ENCODE data around the gene PI4KB. TPM values are rescaled to one million over a fixed set of nuclear protein-coding genes. Genes with fewer than 3 reads are reported as not detected.
"Not testable (repeated sequence)": the region's sequence is repeated elsewhere in the genome, so short reads cannot be mapped to it uniquely, and the experiment has no call there.

The PI4KB gene
- total RNA-seq, 1 experiment from 2014 or later = 45.1 TPM

GRCh38 chr1:151277249-151277648, 50.0 kb downstream of the PI4KB start:
- Histone ChIP-seq H4K20me1 (ENCODE audit: insufficient read depth) (no peaks in the 10 kb centered on the region), H3K4me1 (ENCODE audit: control insufficient read depth in 1 of 2, insufficient read depth in 2 of 2, low read length in 2 of 2) (peaks cover 5 to 19% of the 10 kb centered on the region in 2 experiments; a peak in 3 of 4 replicates), H3K79me2 (ENCODE audit: insufficient read depth, low read length) (no peaks in the 10 kb centered on the region), H3K27me3 (ENCODE audit: insufficient read depth, low read length) (no peaks in the 10 kb centered on the region), H3K27ac (ENCODE audit: low read depth, low read length) (no peak overlapping the region), H2AFZ (ENCODE audit: low read depth, low read length, poor library complexity, severe bottlenecking) (no peak overlapping the region), H3K9ac (ENCODE audit: low read length) (no peak overlapping the region), H3K9me3 (ENCODE audit: control insufficient read depth in 1 of 2, insufficient read depth in 1 of 2, low read depth in 1 of 2, low read length in 2 of 2) (no peaks in the 10 kb centered on the region), H3K4me2 (ENCODE audit: low read length) (no peak overlapping the region), H3K9me2 (ENCODE audit: insufficient read depth) (no peaks in the 10 kb centered on the region), H3K4me3 (replicated peaks in 1 of 2; ENCODE audit: low read depth in 1 of 2, low read length in 2 of 2) (no peak overlapping the region), H3K36me3 (ENCODE audit: control insufficient read depth in 1 of 2, insufficient read depth in 2 of 2, low read length in 2 of 2) (no peaks in the 10 kb centered on the region)
- no peak for ATAC-seq
- CTCF ChIA-PET = no interaction called here
- no peak for DNase-seq (ENCODE audit: low read depth, low spot score)
- RAD21 ChIA-PET (ENCODE audit: low non-redundant PET in 1 of 2, low total read pairs in 2 of 2, uncharacterized antibody in 2 of 2, unreplicated experiment in 2 of 2) = no interaction called here
- POLR2A ChIA-PET = no interaction called here
- TF ChIP-seq ZNF274 (IDR thresholded peaks at IDR 0.05; ENCODE audit: low read depth, low read length) (no peak), CBX3 (IDR thresholded peaks at IDR 0.05; ENCODE audit: low read depth) (no peak), SP1 (IDR thresholded peaks at IDR 0.05; ENCODE audit: low read depth) (no peak), ATF3 (IDR thresholded peaks at IDR 0.05) (no peak)
- no TSS peak for BruUV-seq (replicated peaks)
- intact Hi-C loops (cut with micrococcal nuclease) = no loop called here

GRCh38 chr1:151275341-151275740, 51.9 kb downstream of the PI4KB start:
- BruUV-seq (replicated peaks); ATAC-seq; intact Hi-C loops (cut with micrococcal nuclease): not testable (repeated sequence)

More at GRCh38 chr1:151275341-151275740, 51.9 kb downstream of the PI4KB start:
- H3K36me3 ChIP-seq (ENCODE audit: control insufficient read depth in 1 of 2, insufficient read depth in 2 of 2, low read length in 2 of 2); H4K20me1 ChIP-seq (ENCODE audit: insufficient read depth); H3K4me3 ChIP-seq (replicated peaks in 1 of 2; ENCODE audit: low read depth in 1 of 2, low read length in 2 of 2); POLR2A ChIA-PET; H3K9me2 ChIP-seq (ENCODE audit: insufficient read depth); H3K9me3 ChIP-seq (ENCODE audit: control insufficient read depth in 1 of 2, insufficient read depth in 1 of 2, low read depth in 1 of 2, low read length in 2 of 2); RAD21 ChIA-PET (ENCODE audit: low non-redundant PET in 1 of 2, low total read pairs in 2 of 2, uncharacterized antibody in 2 of 2, unreplicated experiment in 2 of 2); H3K27ac ChIP-seq (ENCODE audit: low read depth, low read length); H3K4me1 ChIP-seq (ENCODE audit: control insufficient read depth in 1 of 2, insufficient read depth in 2 of 2, low read length in 2 of 2); H3K27me3 ChIP-seq (ENCODE audit: insufficient read depth, low read length); H3K4me2 ChIP-seq (ENCODE audit: low read length); H3K79me2 ChIP-seq (ENCODE audit: insufficient read depth, low read length); DNase-seq (ENCODE audit: low read depth, low spot score); H3K9ac ChIP-seq (ENCODE audit: low read length); H2AFZ ChIP-seq (ENCODE audit: low read depth, low read length, poor library complexity, severe bottlenecking); CTCF ChIA-PET: not testable (repeated sequence)

Measured in HCT116 (cell line).